Measurements from ENCODE around the gene PDZK1. TPM values are rescaled to one million over a fixed set of nuclear protein-coding genes. Genes with fewer than 3 reads are reported as not detected.

PDZK1 gene
- total RNA-seq, 1 donor from 2014 or later: not detected

DNA sequence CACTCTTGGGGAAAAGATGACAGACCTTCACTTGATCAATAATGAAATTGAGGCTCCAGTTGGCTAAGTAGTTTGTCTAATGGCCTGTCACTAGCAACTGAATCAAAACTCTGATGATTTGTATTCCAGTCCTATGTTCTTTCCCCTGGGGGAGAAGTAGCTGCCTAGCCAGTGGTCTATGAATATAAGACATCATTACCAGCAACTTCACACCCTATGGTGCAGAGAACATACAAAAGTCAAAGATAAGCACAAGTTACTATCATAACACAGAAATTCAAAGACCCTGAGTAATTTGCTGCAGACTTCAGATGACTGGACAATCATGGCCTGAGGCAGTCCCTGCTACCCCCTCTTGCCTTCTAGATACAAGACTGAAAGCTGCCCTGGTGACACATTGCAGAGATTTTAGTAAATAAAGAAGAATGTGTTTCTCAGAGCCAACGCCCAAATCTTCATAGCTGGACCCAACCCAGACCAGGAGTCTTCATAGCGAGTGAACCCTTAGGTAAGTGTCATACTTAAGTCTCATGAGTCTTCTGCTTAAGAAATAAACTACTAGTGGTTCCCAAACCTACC is 993 bp downstream of the PDZK1 start:
- ATAC-seq: no peak
- no peak overlapping the region for H3K27ac ChIP-seq
- intact Hi-C loops (cut with DNase I): no loop called here

DNA sequence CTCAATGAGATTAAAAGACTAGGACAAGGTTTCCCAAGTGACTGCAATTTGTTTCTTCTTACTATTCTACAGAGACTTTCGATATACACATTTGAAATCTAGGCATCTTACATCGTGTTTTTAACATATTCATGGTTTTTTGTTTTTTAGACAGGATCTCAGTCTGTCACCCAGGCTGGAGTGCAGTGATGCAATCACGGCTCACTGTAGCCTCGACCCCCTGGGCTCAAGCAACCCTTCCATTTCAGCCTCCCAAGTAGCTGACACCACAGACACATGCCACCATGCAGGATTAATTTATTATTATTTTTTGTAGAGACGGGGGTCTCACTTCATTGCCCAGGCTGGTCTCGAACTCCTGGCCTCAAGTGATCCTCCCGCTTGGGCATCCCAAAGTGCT is 1.5 kb downstream of the PDZK1 start:
- H3K27me3 ChIP-seq (ENCODE audit: low read depth): no peaks in the 10 kb centered on the region
- H3K36me3 ChIP-seq: no peaks in the 10 kb centered on the region
- TF ChIP-seq, protein P1, sequence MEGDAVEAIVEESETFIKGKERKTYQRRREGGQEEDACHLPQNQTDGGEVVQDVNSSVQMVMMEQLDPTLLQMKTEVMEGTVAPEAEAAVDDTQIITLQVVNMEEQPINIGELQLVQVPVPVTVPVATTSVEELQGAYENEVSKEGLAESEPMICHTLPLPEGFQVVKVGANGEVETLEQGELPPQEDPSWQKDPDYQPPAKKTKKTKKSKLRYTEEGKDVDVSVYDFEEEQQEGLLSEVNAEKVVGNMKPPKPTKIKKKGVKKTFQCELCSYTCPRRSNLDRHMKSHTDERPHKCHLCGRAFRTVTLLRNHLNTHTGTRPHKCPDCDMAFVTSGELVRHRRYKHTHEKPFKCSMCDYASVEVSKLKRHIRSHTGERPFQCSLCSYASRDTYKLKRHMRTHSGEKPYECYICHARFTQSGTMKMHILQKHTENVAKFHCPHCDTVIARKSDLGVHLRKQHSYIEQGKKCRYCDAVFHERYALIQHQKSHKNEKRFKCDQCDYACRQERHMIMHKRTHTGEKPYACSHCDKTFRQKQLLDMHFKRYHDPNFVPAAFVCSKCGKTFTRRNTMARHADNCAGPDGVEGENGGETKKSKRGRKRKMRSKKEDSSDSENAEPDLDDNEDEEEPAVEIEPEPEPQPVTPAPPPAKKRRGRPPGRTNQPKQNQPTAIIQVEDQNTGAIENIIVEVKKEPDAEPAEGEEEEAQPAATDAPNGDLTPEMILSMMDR (IDR thresholded peaks at IDR 0.05): no peak
- intact Hi-C loops (cut with DNase I): no loop called here
- no peak overlapping the region for H3K4me3 ChIP-seq
- H3K9me3 ChIP-seq: no peaks in the 10 kb centered on the region
- ATAC-seq (no peak), DNase-seq (no peak)
- no peaks in the 10 kb centered on the region for H3K4me1 ChIP-seq
- no peak overlapping the region for H3K27ac ChIP-seq

More for the DNA sequence above, 993 bp downstream of the PDZK1 start:
- TF ChIP-seq, protein P1 (IDR thresholded peaks at IDR 0.05): no peak
- no peaks in the 10 kb centered on the region for H3K27me3 ChIP-seq (ENCODE audit: low read depth)
- H3K9me3 ChIP-seq: no peaks in the 10 kb centered on the region
- DNase-seq: no peak
- H3K4me1 ChIP-seq: no peaks in the 10 kb centered on the region
- no peaks in the 10 kb centered on the region for H3K36me3 ChIP-seq
- H3K4me3 ChIP-seq: no peak overlapping the region

DNA sequence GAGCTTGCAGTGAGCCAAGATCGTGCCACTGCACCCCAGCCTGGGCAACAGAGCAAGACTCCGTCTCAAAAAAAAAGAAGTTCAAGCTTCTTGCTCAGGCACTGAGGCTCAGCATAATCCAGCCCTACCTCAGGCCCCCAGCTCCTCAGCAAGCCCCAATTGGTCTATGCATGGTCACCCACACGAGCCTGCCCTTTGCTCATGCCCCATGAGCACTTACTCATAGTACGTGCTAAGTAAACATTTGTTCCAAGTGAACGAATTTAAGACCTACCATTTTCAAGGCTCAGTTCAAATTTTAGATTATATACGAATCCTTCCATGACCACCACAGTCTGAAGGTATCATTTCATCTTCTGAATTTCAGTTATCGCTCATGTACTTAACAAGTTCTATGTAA is 4.3 kb downstream of the PDZK1 start:
- DNase-seq: no peak
- Histone ChIP-seq H3K4me3 (no peak overlapping the region), H3K27ac (no peak overlapping the region), H3K9me3 (no peaks in the 10 kb centered on the region), H3K4me1 (no peaks in the 10 kb centered on the region), H3K36me3 (no peaks in the 10 kb centered on the region), H3K27me3 (ENCODE audit: low read depth) (no peaks in the 10 kb centered on the region)
- intact Hi-C loops (cut with DNase I): no loop called here
- ATAC-seq: no peak
- TF ChIP-seq, protein P1 (IDR thresholded peaks at IDR 0.05): no peak

DNA sequence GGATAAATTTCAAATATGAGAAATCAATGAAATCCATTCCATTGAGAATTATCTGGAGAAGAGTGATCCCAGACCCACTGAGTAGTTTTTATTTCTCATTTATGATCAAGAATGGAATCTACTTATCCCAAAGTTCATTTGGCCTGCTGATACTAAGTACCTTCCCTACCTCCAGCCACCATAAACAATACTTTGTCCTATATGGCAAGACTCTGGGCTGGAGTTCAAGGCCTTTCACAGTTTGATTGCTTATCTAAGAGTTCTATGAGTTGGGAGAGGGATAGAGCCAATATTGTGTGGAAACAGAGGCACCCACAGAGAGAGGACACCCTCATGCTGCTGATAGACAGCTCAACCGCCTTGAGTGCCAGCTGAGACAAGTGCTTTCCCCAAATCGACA is 5.1 kb downstream of the PDZK1 start:
- DNase-seq (no peak), ATAC-seq (no peak)
- intact Hi-C loops (cut with DNase I): no loop called here
- Histone ChIP-seq H3K9me3 (no peaks in the 10 kb centered on the region), H3K27me3 (ENCODE audit: low read depth) (no peaks in the 10 kb centered on the region), H3K4me1 (no peaks in the 10 kb centered on the region), H3K27ac (no peak overlapping the region), H3K36me3 (no peaks in the 10 kb centered on the region), H3K4me3 (no peak overlapping the region)
- TF ChIP-seq, protein P1 (IDR thresholded peaks at IDR 0.05): no peak

DNA sequence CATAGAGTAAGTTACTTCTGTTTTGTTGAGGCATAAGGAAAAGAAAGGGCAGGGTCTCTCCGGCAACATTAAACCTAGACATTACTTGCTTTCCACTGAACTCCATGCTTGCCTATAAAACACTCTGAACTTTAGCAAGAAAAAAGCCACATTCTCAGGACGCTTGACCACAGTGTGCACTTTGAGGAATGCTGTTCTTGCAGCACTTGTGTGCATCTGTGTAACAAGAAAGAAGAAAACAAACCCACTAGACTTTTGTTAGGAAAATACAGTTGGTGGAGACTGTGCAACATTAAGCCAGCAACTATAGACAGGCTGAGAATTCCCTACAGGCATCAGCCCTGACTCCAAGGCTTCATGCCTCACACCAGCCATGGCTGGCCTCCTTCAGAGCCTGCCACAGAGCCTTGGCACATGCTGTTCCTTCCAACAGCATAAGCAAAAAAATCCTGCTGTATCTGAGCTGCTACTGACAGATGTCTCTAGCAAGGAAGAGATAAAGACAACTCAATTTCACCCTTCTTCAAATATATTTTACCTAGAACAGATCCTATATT is 5.8 kb downstream of the PDZK1 start:
- Histone ChIP-seq H3K4me1 (no peaks in the 10 kb centered on the region), H3K27me3 (ENCODE audit: low read depth) (no peaks in the 10 kb centered on the region), H3K27ac (no peak overlapping the region), H3K4me3 (no peak overlapping the region), H3K36me3 (no peaks in the 10 kb centered on the region), H3K9me3 (no peaks in the 10 kb centered on the region)
- no peak for DNase-seq
- no peak for ATAC-seq
- intact Hi-C loops (cut with DNase I): no loop called here
- TF ChIP-seq, protein P1 (IDR thresholded peaks at IDR 0.05): no peak

Data from lower lobe of right lung (tissue), 2 donors.